SW 1271 (cell line): ENCODE results near the gene TANC1.

ENCODE experiments used
- DNase-seq, 2 experiments: peaks; one replicate each; lab custom pipeline; 2025; lab: John Stamatoyannopoulos, UW

TANC1 gene

DNA sequence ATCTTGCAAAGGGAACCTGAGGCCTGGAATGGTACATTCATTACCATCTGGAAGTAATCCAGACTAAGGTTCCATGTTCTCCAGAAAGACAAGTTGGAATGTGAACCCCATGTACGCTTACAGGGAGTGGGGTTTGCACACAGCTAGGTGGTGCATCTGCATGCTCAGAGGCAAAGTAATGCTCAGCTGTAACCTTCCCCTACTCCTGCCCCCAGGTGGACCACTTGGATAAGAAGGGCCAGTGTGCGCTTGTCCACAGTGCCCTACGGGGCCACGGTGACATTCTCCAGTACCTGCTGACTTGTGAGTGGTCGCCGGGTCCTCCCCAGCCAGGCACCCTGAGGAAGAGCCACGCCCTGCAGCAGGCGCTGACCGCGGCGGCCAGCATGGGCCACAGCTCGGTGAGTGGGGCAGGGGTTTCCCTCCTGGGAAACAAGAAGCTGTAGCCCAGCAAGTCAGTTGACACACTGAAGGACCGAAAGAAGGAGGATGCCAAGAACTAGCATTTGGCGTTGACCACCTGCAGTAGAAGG lies 228.0 kb downstream of the TANC1 start:
- DNase-seq: no peak

DNA sequence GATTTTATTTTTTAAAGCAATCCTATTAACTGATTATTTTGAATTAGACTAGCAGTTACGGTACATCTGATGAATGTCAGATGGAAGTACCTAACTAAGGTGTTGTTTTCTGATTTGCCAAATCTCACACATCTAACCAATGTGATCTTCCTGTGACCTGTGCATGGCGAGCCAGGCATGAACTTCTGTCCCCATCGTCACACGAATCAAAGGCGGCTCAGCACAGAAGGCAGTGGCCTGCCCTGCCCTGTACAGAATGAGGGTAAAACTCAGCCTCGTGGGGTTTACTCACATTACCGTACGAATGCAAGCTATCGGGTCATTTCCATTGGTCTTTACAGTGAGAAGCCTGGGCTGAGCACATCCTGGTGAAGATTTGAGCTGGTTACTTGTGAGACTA lies 230.8 kb downstream of the TANC1 start:
- no peak for DNase-seq

DNA sequence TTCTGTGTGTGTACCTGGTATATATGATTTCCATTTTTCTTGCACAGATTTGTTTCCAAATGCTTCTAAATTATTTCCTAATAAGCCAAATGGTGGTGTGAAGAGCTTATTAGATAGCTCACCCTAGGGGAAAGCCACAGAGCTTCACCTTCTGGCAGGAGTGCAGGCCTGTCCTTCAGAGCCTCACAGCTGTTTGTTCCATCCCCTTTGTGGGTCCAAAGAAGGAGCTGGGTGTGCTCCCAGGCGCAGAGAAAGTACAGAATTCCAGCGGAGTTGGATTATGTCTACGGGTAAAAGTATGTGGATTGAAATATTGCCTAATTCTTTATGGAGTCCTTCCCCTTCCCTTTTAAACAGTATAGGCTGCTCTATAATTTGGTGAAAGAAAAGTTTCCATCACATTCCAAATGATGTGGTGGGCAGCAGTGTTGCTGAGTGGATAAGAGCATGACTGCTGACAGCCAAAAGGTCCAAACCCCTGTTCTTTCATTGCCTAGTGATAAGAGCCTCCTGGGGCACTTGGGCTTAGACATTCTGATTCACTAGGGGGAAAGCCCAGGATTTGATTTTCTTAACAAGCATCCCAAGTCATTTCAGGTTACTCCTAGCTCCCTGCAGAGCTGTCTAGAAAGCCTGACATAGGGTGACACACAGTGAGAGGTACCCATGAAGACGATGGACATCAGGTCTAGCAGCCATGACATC lies 231.5 kb downstream of the TANC1 start:
- no peak for DNase-seq

DNA sequence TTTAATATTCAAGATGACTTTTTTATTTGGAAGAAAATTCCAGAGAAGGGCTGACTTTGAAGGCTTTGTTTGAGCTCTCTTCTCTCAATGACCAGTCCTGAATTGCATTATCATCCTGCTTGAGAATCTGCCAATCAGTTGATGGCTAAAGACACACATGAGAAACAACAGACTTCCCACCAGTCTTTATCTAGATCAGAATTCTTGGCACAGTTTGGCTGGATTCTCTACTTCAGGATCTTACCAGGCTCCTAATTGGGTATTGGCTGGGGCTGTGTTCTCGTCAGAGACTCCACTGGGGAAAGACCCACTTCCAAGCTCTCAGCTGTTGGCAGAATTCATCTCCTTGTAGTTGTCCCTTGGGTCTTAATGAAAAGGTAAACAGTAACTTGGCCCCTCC lies 232.1 kb downstream of the TANC1 start:
- DNase-seq: no peak

DNA sequence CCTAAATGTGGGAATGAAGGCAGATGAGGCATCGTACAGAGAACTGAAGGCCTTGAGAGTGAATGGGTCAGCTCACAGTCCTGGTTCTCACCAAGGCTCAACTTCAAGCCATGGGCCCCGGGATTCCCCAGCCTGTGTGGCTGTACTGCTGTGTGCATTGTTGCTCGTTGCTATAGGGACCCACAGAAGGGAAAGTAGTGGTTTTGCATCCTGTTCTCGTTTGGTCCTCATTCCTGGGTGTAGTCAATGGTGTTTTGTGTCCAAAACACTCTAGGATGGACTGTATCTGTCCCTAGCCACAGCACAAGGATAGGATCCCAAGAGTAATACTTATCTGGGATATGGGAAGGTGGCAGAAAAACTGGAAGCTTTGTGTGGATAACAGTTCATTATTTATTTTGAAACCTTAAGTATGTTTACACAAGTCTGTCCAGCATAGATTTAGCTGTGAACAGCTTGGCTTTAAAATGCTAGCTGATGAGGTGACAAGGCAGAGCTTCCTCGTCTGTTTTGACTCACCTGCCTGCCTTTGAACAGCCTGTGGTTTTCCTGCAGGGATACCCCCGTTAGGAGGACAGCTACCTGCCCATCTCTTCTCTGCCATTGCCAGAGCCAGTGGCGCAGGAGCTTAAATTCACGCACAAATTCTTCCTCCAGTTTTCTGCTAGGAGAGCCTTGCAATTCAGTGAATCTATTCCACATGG lies 233.1 kb downstream of the TANC1 start:
- DNase-seq: no peak

DNA sequence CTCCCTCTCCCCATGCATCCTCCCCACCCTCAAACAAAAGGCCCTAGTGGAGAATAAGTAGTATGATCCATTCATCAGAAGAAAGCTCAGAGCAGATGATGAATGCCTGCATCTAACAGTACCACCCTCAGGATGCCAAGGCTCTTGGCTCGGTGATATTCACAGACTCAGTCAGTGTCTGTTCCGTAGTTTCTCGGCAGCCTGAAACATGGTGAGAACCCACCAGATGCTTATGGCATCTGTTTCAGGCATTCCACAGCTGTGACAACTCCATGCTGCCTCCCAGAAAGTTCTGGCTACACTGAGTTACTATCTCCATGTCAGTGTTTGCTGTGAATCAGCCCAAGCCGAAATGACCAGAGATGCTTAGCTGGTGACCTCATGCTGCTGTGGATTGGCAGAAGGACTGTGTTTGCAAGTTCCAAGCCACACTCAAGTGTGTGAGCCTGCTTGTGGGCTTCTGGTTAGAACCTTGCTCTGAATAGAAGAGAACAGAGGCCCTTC lies 234.2 kb downstream of the TANC1 start:
- DNase-seq: no peak

DNA sequence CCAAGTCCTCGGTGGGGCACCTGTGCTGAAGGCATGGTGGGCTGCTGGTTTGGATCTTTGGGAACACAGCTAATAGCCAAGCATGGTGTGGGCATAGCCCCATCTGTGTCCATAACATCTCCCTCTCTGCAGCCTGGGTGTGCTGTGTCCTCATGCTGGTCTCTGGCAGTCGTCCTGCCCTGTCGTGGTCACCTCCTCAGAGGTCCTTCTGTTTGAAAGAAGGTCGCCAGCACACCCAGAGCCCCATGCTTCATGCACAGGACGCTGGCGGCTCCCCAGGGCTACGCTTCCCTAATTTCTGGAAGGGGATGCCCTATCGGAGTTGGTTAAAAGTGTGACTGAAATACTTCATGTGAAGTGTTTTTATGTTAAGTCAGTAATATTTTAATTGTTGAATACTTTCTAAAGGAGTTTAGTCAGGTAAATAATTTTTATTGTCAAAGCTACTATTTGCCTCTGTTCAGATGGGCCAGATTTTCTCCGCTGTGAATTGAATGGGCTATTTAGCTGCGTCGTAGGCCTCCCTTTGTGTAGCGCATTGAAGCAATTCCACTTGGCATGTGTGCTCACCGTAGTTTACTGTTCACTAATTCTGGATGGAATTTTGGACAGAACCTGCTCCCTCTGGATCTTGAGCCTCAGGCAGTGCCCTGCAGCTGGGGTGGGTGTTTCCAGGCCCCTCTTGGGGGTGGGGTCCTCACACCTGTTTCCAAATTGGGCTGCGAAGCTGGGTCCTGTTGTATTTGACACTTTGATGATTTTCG lies 236.1 kb downstream of the TANC1 start:
- DNase-seq: no peak

DNA sequence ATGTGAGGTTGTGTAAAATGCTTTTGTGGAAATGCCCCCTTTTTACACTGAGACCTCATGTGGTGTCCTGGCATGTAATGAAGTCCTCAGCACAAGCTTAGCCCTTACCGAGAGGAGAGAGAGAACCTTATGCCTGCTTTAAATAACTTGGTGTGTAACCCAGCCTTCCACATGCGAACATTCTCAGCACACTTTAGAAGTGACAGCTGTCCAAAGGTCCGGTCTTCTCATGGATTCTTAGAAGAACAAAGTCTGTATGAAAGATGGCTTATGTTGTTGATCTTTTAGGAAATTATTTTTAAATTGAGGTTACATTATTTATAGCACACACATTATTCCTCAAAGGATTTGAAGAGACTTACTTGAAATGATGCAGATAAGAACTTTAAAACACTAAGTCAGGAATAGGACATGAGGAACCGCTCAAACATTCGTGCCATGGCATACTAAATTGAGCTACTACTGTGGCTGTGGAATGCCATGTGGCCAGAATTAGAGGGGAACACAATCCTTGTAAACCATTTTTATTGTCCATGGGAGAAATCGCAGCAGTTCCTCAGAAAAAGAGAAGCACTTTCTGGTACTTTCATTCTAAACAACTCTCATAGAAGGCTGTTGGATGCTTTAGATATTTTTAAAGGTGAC lies 238.4 kb downstream of the TANC1 start:
- DNase-seq: no peak

DNA sequence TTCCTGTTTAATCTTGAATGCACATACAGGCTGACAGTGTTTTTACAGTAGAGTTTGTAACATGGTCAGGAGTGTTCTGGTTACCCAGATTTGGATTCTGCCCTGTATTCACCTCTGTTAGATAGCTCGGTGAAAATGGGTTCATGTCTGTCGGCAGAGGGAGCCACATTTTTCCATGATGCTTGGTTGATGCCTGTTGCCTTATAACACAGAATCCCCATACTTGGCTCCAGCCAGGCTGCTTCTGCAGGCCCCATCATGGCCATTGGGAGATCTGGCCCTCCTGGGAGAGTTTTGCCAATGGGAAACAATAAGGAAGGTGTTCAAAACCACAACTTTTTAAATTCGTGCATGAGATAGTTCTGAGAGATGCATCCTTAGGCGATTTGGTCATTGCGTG lies 240.0 kb downstream of the TANC1 start:
- DNase-seq: no peak

DNA sequence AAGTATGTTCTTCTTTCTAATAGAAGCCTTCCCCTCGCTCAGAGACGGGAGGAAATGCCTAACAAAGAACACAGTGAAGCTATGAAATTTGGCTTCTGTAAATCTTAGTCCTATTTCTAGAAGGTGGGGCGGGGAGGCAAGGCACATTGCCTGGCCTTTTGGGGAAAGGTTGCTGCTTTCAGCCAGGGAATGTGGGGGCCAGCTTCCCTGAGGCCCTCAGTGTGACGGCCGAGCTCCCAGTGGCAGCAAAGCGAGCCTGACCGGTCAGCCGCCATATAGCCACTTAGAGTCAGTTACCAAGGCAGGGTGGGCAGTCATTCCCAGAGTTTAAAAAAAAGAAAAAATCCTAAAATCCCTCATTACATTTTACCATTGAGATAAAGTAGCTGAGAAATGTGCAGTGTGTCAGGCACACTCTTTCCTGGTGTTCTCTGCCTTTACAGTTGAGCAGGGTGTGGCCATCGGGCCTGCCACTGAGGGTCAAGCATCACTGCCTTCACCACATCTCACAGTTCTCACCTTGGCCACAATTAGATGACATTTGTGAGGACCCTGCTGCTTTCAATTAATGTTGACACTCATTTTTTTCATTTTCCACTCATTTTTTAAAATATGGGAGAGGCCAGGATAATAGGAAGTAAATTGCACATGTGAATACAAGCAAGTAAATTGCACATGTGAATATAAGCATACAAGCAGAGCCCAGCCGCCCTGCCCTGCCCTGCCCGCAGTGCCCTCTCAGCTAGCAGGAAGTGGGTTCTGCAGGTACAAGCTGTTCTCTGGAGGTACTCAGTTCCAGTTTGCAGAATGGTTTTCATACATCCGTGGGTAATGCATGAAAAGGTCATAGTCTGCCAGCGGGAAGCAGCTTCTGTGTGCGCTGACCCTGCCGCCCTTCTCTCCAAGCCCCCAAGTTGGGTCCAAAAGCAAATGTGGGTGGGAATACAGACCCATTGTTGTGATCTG lies 241.2 kb downstream of the TANC1 start:
- no peak for DNase-seq

DNA sequence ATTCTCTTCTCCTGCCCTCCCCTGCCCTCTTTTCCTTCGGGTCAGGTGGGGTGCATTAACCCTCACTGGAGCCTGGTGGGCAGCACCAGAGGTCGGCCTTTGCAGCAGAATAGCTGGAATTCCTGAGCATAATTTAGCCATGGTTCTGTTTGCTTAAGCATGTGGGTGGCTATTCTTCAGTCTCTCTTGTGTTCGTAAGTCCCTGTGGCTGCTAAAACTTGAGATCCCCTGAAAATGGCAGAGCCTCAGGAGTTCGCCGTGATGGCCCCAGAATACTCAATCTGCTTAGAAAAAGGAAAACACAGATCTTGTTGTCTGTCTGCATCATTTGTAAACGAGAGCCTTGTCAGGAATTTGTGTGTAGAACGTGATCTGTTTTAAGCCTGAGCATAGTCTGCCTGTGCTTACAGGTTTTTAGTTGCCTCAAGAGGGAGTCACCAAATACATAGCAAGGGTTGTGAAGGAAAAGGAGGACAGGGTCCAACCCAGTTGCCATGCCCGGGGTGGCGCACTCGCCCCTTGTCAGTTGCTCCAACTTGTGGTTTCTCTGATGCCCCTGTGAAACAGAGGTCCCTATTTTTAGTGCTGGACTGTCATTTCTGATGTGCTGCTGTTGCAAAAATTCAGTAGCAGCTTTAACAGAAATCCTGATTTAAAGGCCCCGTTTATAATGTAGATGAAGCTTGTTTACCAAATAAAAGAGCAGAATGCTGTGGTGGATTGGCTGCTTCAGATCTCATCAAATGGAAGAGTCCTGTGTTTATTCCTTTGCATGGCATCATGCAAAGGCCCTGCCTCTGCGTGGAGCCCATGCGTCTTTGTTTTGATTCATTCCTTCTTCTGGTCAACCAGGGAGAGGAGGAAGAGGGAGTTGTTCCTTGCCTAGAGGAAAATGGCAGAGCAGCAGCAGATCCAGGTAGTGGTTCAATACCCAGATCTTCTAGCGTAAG lies 243.3 kb downstream of the TANC1 start:
- DNase-seq: no peak

DNA sequence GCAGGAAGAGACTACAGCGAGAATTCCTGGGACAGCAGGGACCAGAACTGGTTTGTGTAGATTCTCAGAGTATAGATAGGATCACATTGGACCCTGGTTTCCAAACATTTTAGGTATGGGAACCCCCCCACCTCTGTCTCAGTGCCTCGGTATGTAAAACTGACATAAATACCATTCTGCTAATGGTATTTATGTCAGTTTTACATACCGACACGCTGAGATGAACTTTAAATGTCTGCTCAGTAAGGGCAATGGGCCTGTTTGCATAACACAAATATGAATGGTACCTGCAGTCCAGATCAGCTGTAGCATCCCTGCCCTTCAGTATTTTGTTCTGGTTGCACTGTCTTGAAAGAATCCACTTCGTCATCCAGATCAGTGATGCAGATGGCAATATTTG lies 244.9 kb downstream of the TANC1 start:
- no peak for DNase-seq

DNA sequence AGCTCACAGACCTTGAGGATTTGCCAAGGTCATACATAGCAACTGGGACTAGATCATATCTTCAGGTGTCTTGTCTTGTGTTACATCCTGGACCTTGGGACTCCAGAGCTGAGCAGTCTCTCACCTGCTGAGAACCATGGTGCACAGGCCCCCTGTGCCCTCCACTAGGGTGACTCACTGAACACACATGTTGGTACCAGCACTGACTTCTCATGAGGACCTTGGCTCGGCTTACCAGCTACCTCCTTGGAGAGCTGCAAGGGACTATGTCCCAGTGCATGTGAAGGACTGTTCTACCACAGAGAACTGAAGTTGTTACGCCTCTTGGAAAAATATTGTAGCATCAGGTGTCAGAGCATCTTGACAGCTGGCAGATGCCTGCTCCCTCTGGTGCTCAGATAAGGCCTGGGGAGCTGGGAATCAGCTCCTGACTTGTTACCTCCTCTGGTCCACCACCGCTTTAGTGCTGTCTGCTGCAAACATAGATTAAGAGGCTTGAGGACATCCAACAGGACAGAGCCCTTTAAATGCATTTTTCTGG lies 246.0 kb downstream of the TANC1 start:
- no peak for DNase-seq

DNA sequence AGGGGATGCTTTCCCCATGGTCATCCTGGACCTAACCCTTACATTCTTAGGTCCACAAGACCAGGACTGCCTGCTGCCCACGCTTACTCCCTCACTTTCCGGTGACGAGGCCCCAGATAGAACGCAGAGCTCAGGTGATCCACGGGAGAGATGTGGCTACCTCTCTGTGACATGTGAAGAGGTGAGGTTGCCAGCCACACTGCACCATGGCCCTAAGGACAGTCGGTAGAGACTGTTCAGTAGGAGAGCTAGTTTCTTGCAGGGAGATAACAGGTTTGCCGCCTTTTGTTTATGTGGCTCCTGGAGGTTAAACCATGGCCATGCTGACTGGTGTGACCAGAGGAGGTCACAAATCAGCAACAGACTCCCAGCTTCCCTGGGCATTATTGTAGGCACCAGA lies 246.7 kb downstream of the TANC1 start:
- no peak for DNase-seq

DNA sequence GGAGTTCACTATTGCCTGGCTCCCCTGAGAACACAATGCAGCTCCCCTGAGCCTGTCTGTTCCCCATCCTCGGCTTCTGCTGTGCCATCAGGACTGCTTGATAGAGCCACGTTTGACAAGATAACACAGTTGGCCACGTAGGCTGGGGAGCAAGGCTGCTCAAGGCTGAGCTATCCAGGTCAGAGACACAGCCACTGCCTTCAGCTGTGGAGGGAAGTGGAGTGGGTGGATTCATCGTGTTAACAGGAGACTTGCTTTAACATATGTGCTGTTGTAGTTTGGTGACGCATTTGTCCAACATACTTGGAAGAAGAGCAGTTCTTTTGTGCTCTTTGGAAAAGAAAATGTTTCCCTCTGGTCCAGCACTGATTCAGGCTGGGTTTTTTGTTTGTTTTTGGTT lies 249.2 kb downstream of the TANC1 start:
- DNase-seq: no peak

DNA sequence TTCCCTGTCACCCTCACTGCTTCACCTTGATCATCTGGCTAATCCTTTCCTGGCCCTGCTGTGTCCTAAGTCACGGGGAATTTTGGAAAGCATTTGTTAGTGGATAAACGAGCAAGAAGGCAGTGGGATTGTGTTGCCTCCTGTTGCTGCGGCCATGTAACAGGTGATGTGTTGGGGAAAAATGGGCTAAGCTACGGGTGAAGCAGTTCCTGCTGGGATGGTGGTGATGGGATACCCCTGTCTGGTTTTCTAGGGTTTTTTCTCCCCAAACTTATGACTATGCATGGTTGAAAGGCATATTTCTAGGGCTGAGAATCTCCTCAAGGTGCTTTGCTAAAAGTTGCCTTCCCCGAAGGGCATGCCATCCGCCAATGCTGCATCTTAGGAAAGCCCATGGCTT lies 249.9 kb downstream of the TANC1 start:
- no peak for DNase-seq

DNA sequence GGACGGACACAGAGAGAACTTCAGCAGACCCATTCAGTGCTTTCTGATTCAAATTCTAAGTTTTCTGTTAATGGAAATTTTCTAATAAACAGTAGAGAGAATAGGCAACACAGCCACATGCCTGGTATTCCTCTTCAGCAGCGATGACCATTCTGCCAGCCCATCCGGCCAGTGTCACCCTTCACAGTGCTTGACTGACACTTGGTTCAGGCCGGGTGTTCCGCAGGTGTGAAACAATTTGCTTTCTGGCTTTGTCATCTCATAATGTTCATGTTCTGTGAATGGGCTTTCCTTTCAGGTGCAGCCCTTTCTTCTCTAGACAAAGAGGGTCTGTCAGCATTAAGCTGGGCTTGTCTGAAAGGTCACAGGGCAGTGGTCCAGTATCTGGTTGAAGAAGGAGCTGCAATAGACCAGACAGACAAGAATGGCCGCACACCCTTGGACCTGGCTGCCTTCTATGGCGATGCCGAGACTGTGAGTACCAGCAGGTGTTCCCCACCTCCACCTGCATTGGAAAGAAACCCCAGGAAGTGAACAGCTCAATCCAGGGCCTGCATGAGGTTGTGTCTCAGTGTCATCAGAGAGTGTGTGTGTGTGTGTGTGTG lies 251.1 kb downstream of the TANC1 start:
- no peak for DNase-seq

DNA sequence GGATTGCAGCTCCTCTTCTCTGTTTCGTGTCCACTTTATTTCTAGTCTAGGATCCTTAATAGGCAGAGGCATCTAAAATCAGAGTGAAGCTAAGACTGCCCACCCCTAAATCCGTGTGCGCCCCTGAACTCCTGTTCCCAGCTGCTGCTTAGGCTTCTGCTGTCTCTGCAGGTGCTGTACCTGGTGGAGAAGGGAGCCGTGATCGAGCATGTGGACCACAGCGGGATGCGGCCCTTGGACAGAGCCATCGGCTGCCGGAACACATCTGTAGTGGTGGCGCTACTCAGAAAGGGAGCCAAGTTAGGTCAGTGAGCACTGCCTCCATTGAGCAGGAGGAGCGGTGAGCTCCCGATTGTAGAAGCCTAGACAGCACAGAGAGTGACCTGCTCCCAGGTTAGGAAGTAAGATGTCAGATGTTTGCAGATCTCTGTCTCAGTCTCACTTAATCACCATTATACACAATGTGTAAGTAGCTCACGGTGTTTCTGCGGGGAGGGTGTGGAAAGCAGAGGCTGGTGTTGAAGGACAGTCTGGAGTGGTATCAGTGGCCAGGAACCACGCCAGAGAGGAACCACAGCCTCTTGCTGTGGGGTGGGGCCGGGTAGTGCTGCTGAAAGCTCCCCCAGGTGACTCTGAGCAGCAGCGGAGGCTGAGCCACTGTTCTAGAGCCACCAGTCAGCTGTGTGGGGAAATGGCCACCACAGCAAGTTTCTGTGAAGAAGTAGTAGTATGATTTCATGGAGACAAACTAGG lies 255.8 kb downstream of the TANC1 start:
- DNase-seq: no peak
